Measurements from ENCODE around the gene ANAPC15. TPM values are rescaled to one million over a fixed set of nuclear protein-coding genes. Genes with fewer than 3 reads are reported as not detected.

The ANAPC15 gene
- total RNA-seq, 1 experiment from 2014 or later, result 65.6 TPM

- Histone ChIP-seq H3K9me3 (ENCODE audit: control insufficient read depth in 1 of 2, insufficient read depth in 1 of 2, low read depth in 1 of 2, low read length in 2 of 2) (no peaks in the 10 kb centered on the region), H3K79me2 (ENCODE audit: insufficient read depth, low read length) (no peaks in the 10 kb centered on the region), H3K9ac (ENCODE audit: low read length) (no peak overlapping the region), H2AFZ (ENCODE audit: low read depth, low read length, poor library complexity, severe bottlenecking) (no peak overlapping the region), H3K9me2 (ENCODE audit: insufficient read depth) (no peaks in the 10 kb centered on the region), H3K4me2 (ENCODE audit: low read length) (no peak overlapping the region), H3K27ac (ENCODE audit: low read depth, low read length) (no peak overlapping the region), H3K27me3 (ENCODE audit: insufficient read depth, low read length) (no peaks in the 10 kb centered on the region), H3K36me3 (ENCODE audit: control insufficient read depth in 1 of 2, insufficient read depth in 2 of 2, low read length in 2 of 2) (peaks cover 0 to 5% of the 10 kb centered on the region in 2 experiments; a peak in 3 of 4 replicates), H3K4me3 (replicated peaks in 1 of 2; ENCODE audit: low read depth in 1 of 2, low read length in 2 of 2) (no peak overlapping the region), H3K4me1 (ENCODE audit: control insufficient read depth in 1 of 2, insufficient read depth in 2 of 2, low read length in 2 of 2) (peaks cover 0 to 5% of the 10 kb centered on the region in 2 experiments; a peak in 1 of 4 replicates), H4K20me1 (ENCODE audit: insufficient read depth) (no peaks in the 10 kb centered on the region)
- BruUV-seq (replicated peaks), result no TSS peak
- CTCF ChIA-PET, result interaction anchor here (0.6 to 2.7 kb wide), 8 partner anchors 8 to 340 kb away, joined by 3 to 67 read pairs (median 4); no protein-coding TSS in a partner anchor
- RAD21 ChIA-PET (ENCODE audit: low non-redundant PET in 1 of 2, low total read pairs in 2 of 2, uncharacterized antibody in 2 of 2, unreplicated experiment in 2 of 2), result interaction anchor here (0.8 to 2.6 kb wide), 3 partner anchors 65 to 66 kb away, joined by 3 to 19 read pairs (median 6); no protein-coding TSS in a partner anchor
- intact Hi-C loops (cut with micrococcal nuclease), result loop anchor here (1.0 kb wide), 1 partner anchor 66 kb away; no protein-coding TSS in a partner anchor
- TF ChIP-seq CBX3 (IDR thresholded peaks at IDR 0.05; ENCODE audit: low read depth), result no peak
- TF ChIP-seq, protein P1, sequence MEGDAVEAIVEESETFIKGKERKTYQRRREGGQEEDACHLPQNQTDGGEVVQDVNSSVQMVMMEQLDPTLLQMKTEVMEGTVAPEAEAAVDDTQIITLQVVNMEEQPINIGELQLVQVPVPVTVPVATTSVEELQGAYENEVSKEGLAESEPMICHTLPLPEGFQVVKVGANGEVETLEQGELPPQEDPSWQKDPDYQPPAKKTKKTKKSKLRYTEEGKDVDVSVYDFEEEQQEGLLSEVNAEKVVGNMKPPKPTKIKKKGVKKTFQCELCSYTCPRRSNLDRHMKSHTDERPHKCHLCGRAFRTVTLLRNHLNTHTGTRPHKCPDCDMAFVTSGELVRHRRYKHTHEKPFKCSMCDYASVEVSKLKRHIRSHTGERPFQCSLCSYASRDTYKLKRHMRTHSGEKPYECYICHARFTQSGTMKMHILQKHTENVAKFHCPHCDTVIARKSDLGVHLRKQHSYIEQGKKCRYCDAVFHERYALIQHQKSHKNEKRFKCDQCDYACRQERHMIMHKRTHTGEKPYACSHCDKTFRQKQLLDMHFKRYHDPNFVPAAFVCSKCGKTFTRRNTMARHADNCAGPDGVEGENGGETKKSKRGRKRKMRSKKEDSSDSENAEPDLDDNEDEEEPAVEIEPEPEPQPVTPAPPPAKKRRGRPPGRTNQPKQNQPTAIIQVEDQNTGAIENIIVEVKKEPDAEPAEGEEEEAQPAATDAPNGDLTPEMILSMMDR (IDR thresholded peaks at IDR 0.05 in 2 of 3, conservative IDR thresholded peaks at IDR 0.05 in 1 of 3; ENCODE audit: borderline replicate concordance in 1 of 3, insufficient read depth in 1 of 3, low read depth in 2 of 3, low read length in 2 of 3), result peak; percentile 83 to 97 (median 88)
- TF ChIP-seq EZH2 (IDR thresholded peaks at IDR 0.05), result no peak
- TF ChIP-seq ZNF274 (IDR thresholded peaks at IDR 0.05; ENCODE audit: low read depth, low read length), result no peak
- TF ChIP-seq POLR2A (IDR thresholded peaks at IDR 0.05; ENCODE audit: borderline replicate concordance, extremely low read depth, insufficient read depth, insufficient read length), result no peak
- no peak for TF ChIP-seq POLR2AphosphoS5 (IDR thresholded peaks at IDR 0.05; ENCODE audit: low read depth, low read length)
- no peak for TF ChIP-seq ZBTB33 (IDR thresholded peaks at IDR 0.05; ENCODE audit: extremely low read depth, insufficient replicate concordance, low read length)
- no peak for TF ChIP-seq SIN3A (IDR thresholded peaks at IDR 0.05; ENCODE audit: low read depth)
- TF ChIP-seq RAD21 (IDR thresholded peaks at IDR 0.05; ENCODE audit: low read depth), result peak; percentile 89
- no peak for TF ChIP-seq SP1 (IDR thresholded peaks at IDR 0.05; ENCODE audit: low read depth)
- TF ChIP-seq EZH2phosphoT487 (IDR thresholded peaks at IDR 0.05; ENCODE audit: borderline replicate concordance), result no peak
- TF ChIP-seq SRF (IDR thresholded peaks at IDR 0.05; ENCODE audit: low read depth), result no peak
- no peak for TF ChIP-seq MAX (IDR thresholded peaks at IDR 0.05)
- no peak for TF ChIP-seq ZFX (IDR thresholded peaks at IDR 0.05)
- TF ChIP-seq EGR1 (IDR thresholded peaks at IDR 0.05; ENCODE audit: low read depth), result no peak
- no peak for TF ChIP-seq CEBPB (IDR thresholded peaks at IDR 0.05; ENCODE audit: low read depth)
- no peak for DNase-seq (ENCODE audit: low read depth, low spot score)
- POLR2A ChIA-PET, result no interaction called here
- ATAC-seq, result peak; percentile 97
Observed at GRCh38 chr11:72091292-72091691, 21.2 kb downstream of the ANAPC15 start.

All from HCT116 (cell line).